Endodermal cell (in vitro differentiated cells): Measurements from ENCODE around the gene JUNB. TPM values are rescaled to one million over a fixed set of nuclear protein-coding genes. Genes with fewer than 3 reads are reported as not detected.

Source experiments
- DNase-seq: peaks from one replicate; pipeline ENCODE4 v3.0.0-alpha.2; 2017
- H3K27ac ChIP-seq: 2 replicates; pipeline ENCODE4 v1.5.1; 2013; ENCODE audit warnings: mild to moderate bottlenecking, low read depth, low read length, moderate library complexity
- H3K27me3 ChIP-seq: 2 replicates; pipeline ENCODE4 v1.6.1; 2013; ENCODE audit warnings: mild to moderate bottlenecking, low read length, moderate library complexity; ENCODE audit not compliant: insufficient read depth, control insufficient read depth, poor library complexity, severe bottlenecking
- H3K36me3 ChIP-seq: 2 replicates; pipeline ENCODE4 v1.7.0; 2013; ENCODE audit warnings: mild to moderate bottlenecking, low read length, moderate library complexity; ENCODE audit not compliant: control insufficient read depth, insufficient read depth
- H3K4me1 ChIP-seq: one replicate; pipeline ENCODE4 v1.7.0; 2013; ENCODE audit warnings: low read length; ENCODE audit not compliant: control insufficient read depth, insufficient read depth
- H3K4me3 ChIP-seq: 2 replicates; pipeline ENCODE4 v1.5.1; 2013; ENCODE audit warnings: mild to moderate bottlenecking, low read length, moderate library complexity
- H3K9ac ChIP-seq: 2 replicates; pipeline ENCODE4 v1.6.1; 2013; ENCODE audit warnings: mild to moderate bottlenecking, low read length, moderate library complexity; ENCODE audit not compliant: poor library complexity, severe bottlenecking; ENCODE audit errors: extremely low read depth
- H3K9me3 ChIP-seq: 2 replicates; pipeline ENCODE4 v1.6.1; 2013; ENCODE audit warnings: mild to moderate bottlenecking, low read length, moderate library complexity; ENCODE audit not compliant: control insufficient read depth
- H3K27ac Mint-ChIP-seq: 2 replicates; pipeline ENCODE4 v1.8.0; 2020; ENCODE audit warnings: mixed read lengths
- H3K27me3 Mint-ChIP-seq: 2 replicates; pipeline ENCODE4 v1.8.0; 2021; ENCODE audit warnings: mild to moderate bottlenecking, mixed read lengths; ENCODE audit not compliant: insufficient read depth
- H3K36me3 Mint-ChIP-seq: 2 replicates; pipeline ENCODE4 v1.8.0; 2020; ENCODE audit warnings: low read depth, mixed read lengths
- H3K4me1 Mint-ChIP-seq: 2 replicates; pipeline ENCODE4 v1.8.0; 2020; ENCODE audit warnings: mixed read lengths
- H3K4me3 Mint-ChIP-seq: 2 replicates; pipeline ENCODE4 v1.8.0; 2020; ENCODE audit warnings: mild to moderate bottlenecking, moderate library complexity, mixed read lengths
- H3K9me3 Mint-ChIP-seq: 2 replicates; pipeline ENCODE4 v1.8.0; 2020; ENCODE audit warnings: mild to moderate bottlenecking, mixed read lengths
- CTCF ChIP-seq: fragments of 200-600 bp; sonication (generic); conservative IDR thresholded peaks from 2 replicates; pipeline ENCODE4 v1.5.0; 2021; ENCODE audit warnings: antibody characterized with exemption, mild to moderate bottlenecking
- WGBS, 2 experiments: methylation state at CpG; one replicate each; pipeline versions ENCODE4 v1.1.5 to v1.1.7; 2013; ENCODE audit warnings: missing lambda C conversion rate in 2 of 2, mixed read lengths in 1 of 2; ENCODE audit not compliant: insufficient coverage in 1 of 2, insufficient read length in 1 of 2; 5-methylcytosine and 5-hydroxymethylcytosine counted together
- total RNA-seq, 2 donors: library from RNA; stranded (reverse); fragmentation: NEBNext Ultra II Directional in 1 of 2; extraction: Animal tissue kit (Norgen Biotek cat#: 25700) in 1 of 2; gene quantifications; 2 replicates in 1 of 2; 3 replicates in 1 of 2; pipeline ENCODE4 v1.2.1, GENCODE V29; 2021

Gene JUNB
- total RNA-seq, 2 donors from 2014 or later, result 6.7 to 7.2 TPM

GRCh38 chr19:12793290-12794195, 2.3 kb downstream of the JUNB start:
- TF ChIP-seq CTCF, result no peak
- DNase-seq, result peak; percentile 96
- H3K36me3 Mint-ChIP-seq, result peaks cover 6% of the 10 kb centered on the region
- peak overlapping the region; percentile 38 for H3K27ac ChIP-seq
- peak overlapping the region; percentile 91 for H3K27ac Mint-ChIP-seq
- H3K36me3 ChIP-seq, result peaks cover 2% of the 10 kb centered on the region
- H3K4me1 Mint-ChIP-seq, result peaks cover 30% of the 10 kb centered on the region
- no peaks in the 10 kb centered on the region for H3K9me3 ChIP-seq
- peaks cover 10% of the 10 kb centered on the region for H3K4me1 ChIP-seq
- 1% methylated on average over 30 to 80 of the region's 81 CpGs for WGBS, 2 experiments
- H3K27me3 ChIP-seq, result peaks cover 9% of the 10 kb centered on the region
- peak overlapping the region; percentile 86 for H3K4me3 ChIP-seq
- peak overlapping the region; percentile 89 for H3K9ac ChIP-seq
- peak overlapping the region; percentile 74 for H3K4me3 Mint-ChIP-seq
- peaks cover 9% of the 10 kb centered on the region for H3K27me3 Mint-ChIP-seq
- H3K9me3 Mint-ChIP-seq, result no peaks in the 10 kb centered on the region

DNA sequence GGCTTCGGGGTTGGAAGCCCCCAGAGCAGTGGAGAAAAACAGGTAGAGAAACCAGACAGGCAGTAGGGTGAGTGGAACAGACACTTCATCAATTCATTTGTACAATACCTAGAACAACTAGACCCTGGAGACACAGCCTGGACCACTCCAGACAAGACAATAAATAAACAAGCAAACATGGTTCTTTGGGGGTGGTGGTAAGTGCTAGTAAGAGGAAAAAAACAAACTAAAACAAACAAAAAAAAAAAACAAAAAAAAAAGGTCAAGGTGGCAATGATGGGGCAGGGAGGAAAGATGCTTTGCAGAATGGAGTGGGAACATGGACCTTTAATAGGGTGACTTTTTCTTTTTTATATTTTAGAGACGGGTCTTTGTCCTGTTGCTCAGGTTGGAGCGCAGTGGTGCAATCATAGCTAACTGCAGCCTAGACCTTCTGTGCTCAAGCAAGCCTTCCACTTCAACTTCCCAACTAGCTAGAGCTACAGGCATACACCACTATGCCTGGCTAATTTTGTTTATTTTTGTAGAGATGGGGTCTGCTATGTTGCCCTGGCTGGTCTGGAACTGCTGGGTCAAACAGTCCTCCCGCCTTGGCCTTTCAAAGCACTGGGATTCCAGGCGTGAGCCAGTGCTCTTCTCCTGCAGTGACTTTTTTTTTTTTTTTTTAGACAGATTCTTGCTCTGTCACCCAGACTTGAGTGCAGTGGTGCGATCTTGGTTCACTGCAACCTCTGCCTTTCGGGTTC, 3.1 kb downstream of the JUNB start:
- H3K36me3 ChIP-seq, result peaks cover 10% of the 10 kb centered on the region
- peaks cover 5% of the 10 kb centered on the region for H3K4me1 ChIP-seq
- H3K4me1 Mint-ChIP-seq, result peaks cover 22% of the 10 kb centered on the region
- TF ChIP-seq CTCF, result no peak
- H3K27ac Mint-ChIP-seq, result peak overlapping the region; percentile 53
- peaks cover 9% of the 10 kb centered on the region for H3K27me3 ChIP-seq
- peak overlapping the region; percentile 89 for H3K9ac ChIP-seq
- 83 to 84% methylated on average over 3 to 7 of the region's 7 CpGs for WGBS, 2 experiments
- no peak overlapping the region for H3K27ac ChIP-seq
- no peak for DNase-seq
- peak overlapping the region; percentile 86 for H3K4me3 ChIP-seq
- peak overlapping the region; percentile 74 for H3K4me3 Mint-ChIP-seq
- no peaks in the 10 kb centered on the region for H3K9me3 Mint-ChIP-seq
- H3K27me3 Mint-ChIP-seq, result peaks cover 9% of the 10 kb centered on the region
- peaks cover 10% of the 10 kb centered on the region for H3K36me3 Mint-ChIP-seq
- no peaks in the 10 kb centered on the region for H3K9me3 ChIP-seq

DNA sequence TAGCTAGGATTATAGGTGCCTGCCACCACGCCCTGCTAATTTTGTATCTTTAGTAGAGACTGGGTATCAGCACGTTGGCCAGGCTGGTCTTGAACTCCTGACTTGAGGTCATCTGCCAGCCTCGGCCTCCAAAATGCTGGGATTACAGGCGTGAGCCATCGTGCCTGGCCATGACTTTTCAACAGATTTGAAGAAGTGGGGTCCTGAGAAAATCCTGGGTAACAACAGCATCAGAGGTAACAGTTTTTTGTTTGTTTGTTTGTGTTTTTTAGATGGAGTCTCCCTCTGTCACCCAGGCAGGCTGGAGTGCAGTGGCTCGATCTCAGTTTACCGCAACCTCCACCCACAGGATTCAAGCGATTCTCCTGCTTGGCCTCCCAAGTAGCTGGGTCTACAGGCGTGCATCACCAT, 3.7 kb downstream of the JUNB start:
- Histone ChIP-seq H3K36me3 (peaks cover 16% of the 10 kb centered on the region), H3K9me3 (no peaks in the 10 kb centered on the region), H3K9ac (no peak overlapping the region), H3K4me1 (peaks cover 5% of the 10 kb centered on the region), H3K27ac (no peak overlapping the region), H3K4me3 (no peak overlapping the region), H3K27me3 (peaks cover 9% of the 10 kb centered on the region)
- H3K36me3 Mint-ChIP-seq, result peaks cover 15% of the 10 kb centered on the region
- 95% methylated on average over 6 to 9 of the region's 9 CpGs for WGBS, 2 experiments
- H3K4me1 Mint-ChIP-seq, result peaks cover 22% of the 10 kb centered on the region
- no peak for DNase-seq
- no peak overlapping the region for H3K27ac Mint-ChIP-seq
- no peaks in the 10 kb centered on the region for H3K9me3 Mint-ChIP-seq
- TF ChIP-seq CTCF, result no peak
- peak overlapping the region; percentile 74 for H3K4me3 Mint-ChIP-seq
- peaks cover 9% of the 10 kb centered on the region for H3K27me3 Mint-ChIP-seq
